ENCODE data around the gene SART1.

- TF ChIP-seq CTCF (IDR thresholded peaks at IDR 0.05; ENCODE audit: low read length) (peak; percentile 4; the same call in 1 of the 2 replicates), EZH2 (IDR thresholded peaks at IDR 0.05; ENCODE audit: borderline replicate concordance, low read length) (no peak)
Measured at GRCh38 chr11:65932558-65932919, 29.0 kb upstream of the SART1 start.

Data from OCI-LY1 (cell line).